ENCODE measurements around the gene ZNF598.

- TF ChIP-seq CTCF (conservative IDR thresholded peaks at IDR 0.05 in 1 of 2, IDR thresholded peaks at IDR 0.05 in 1 of 2; ENCODE audit: extremely low read depth in 1 of 2, insufficient read depth in 1 of 2, low read depth in 1 of 2, low read length in 2 of 2): no peak
- TF ChIP-seq EZH2 (IDR thresholded peaks at IDR 0.05; ENCODE audit: borderline replicate concordance, low read length): no peak
Observed at GRCh38 chr16:1993731-1994131, 15.9 kb downstream of the ZNF598 start.

Data from mammary epithelial cell (primary cell).